K562 (cell line): Measurements from ENCODE around the gene CCDC186. TPM values are rescaled to one million over a fixed set of nuclear protein-coding genes. Genes with fewer than 3 reads are reported as not detected.

Source experiments
- CREBBP ChIP-seq: IDR thresholded peaks from one replicate; pipeline ENCODE4 v1.6.1; 2012; ENCODE audit warnings: low read depth, mild to moderate bottlenecking, control low read depth, inconsistent platforms, low read length
- CXXC5 ChIP-seq: fragments of 250-450 bp; sonication (Bioruptor Pico); IDR thresholded peaks from 2 replicates; pipeline ENCODE4 v1.8.0; 2022; ENCODE audit warnings: inconsistent platforms, mild to moderate bottlenecking, moderate library complexity
- HMBOX1 ChIP-seq: sonication (generic); IDR thresholded peaks from 2 replicates; pipeline ENCODE4 v1.6.1; 2016
- ID3 ChIP-seq, 2 experiments: fragments of 250-450 bp in 1 of 2; fragments of 450-650 bp in 1 of 2; sonication (Bioruptor Pico) in 1 of 2; IDR thresholded peaks; 2 replicates each; pipeline versions ENCODE4 v1.6.1 to v1.8.0; 2016 to 2021; ENCODE audit warnings: mild to moderate bottlenecking in 2 of 2, moderate library complexity in 2 of 2, missing compliant biosample characterization in 1 of 2, missing genetic modification characterization in 1 of 2
- L3MBTL2 ChIP-seq: fragments of 450-650 bp; IDR thresholded peaks from 2 replicates; pipeline ENCODE4 v1.6.1; 2016; ENCODE audit warnings: mild to moderate bottlenecking, moderate library complexity
- MAFF ChIP-seq: IDR thresholded peaks from 2 replicates; pipeline ENCODE4 v1.6.1; 2012; ENCODE audit warnings: low read length, improper control_type of control experiment
- POU5F1 ChIP-seq: fragments of 150-350 bp; IDR thresholded peaks from 2 replicates; pipeline ENCODE4 v1.6.1; 2014; ENCODE audit warnings: borderline replicate concordance, low read length, low read depth, mild to moderate bottlenecking; ENCODE audit not compliant: partially characterized antibody
- RBBP5 ChIP-seq: fragments of 200-600 bp; sonication (generic); IDR thresholded peaks from 2 replicates; pipeline ENCODE4 v1.6.1; 2012; ENCODE audit warnings: borderline replicate concordance, mild to moderate bottlenecking, low read length, control low read depth, inconsistent platforms; ENCODE audit not compliant: insufficient read depth, poor library complexity, severe bottlenecking
- RNF2 ChIP-seq: sonication (generic); IDR thresholded peaks from 2 replicates; pipeline ENCODE4 v1.6.1; 2016
- ZBTB1 ChIP-seq: sonication (generic); formaldehyde crosslinking; IDR thresholded peaks from 2 replicates; pipeline ENCODE4 v1.8.1; 2023; ENCODE audit warnings: missing genetic modification reagents, low read depth, mild to moderate bottlenecking, borderline replicate concordance
- ZC3H8 ChIP-seq: fragments of 450-650 bp; IDR thresholded peaks from 2 replicates; pipeline ENCODE4 v1.6.1; 2017
- ZNF212 ChIP-seq: fragments of 450-650 bp; formaldehyde crosslinking; IDR thresholded peaks from 2 replicates; pipeline ENCODE4 v1.4.0; 2020; ENCODE audit warnings: mild to moderate bottlenecking
- ZNF644 ChIP-seq: fragments of 200-800 bp; sonication (Bioruptor generic); IDR thresholded peaks from 2 replicates; pipeline ENCODE4 v1.6.1; 2016; ENCODE audit warnings: low read depth, missing genetic modification characterization, missing compliant biosample characterization
- polyA plus RNA-seq, 8 experiments: library from polyadenylated mRNA; depleted of rRNA in 4 of 8; stranded (reverse) in 5 of 8; unstranded in 3 of 8; fragments of >200 nt; fragmentation: Nextera tagmentation in 2 of 8; fragmentation: Illumina TruSeq in 1 of 8; extraction: Ambion mirVana in 2 of 8; extraction: Trizol in 1 of 8; gene quantifications; 2 replicates each; pipeline versions ENCODE4 v1.2.1 to v1.2.3, GENCODE V29; 2011 to 2014; ENCODE audit warnings: inconsistent platforms in 1 of 8, missing spikeins in 1 of 8
- total RNA-seq, 7 experiments: library from RNA; depleted of rRNA in 6 of 7; stranded (reverse); fragments of >200 nt in 6 of 7; fragmentation: Illumina TruSeq in 2 of 7; extraction: Trizol in 2 of 7; gene quantifications; 2 replicates each; pipeline versions ENCODE4 v1.2.1 to v1.2.3, GENCODE V29; 2011 to 2021; ENCODE audit warnings: low replicate concordance in 1 of 7

The CCDC186 gene
- total and polyA plus RNA-seq, 9 of the 15 experiments (the other 6 are each of a cell fraction or from before 2014, with no cell fraction given): 2.0 to 7.5 (median 4.7) TPM

- TF ChIP-seq CREBBP (no peak), ZNF644 (tag) (no peak), HMBOX1 (no peak), RNF2 (peak; percentile 50; the same call in 1 of the 2 replicates), RBBP5 (no peak), ZC3H8 (no peak), L3MBTL2 (peak; percentile 17; the same call in 1 of the 2 replicates), ZNF212 (CRISPR knock-in tag) (no peak), POU5F1 (no peak), MAFF (no peak), ZBTB1 (CRISPR knock-in tag) (0 out of 2 replicates have a peak, but pooled peaks have one; percentile 57), CXXC5 (CRISPR knock-in tag) (peak; percentile 34; the same call in 1 of the 2 replicates), ID3 (CRISPR knock-in tag; IDR thresholded peaks at IDR 0.05) (no peak), ID3 (tag; IDR thresholded peaks at IDR 0.05) (peak; percentile 78)
Observed at GRCh38 chr10:114100848-114101741, 72.9 kb downstream of the CCDC186 start (continued).
